Endothelial cell of hepatic sinusoid (primary cell): Measurements from ENCODE around the gene CATSPER4.
"Not testable (repeated sequence)": the region's sequence is repeated elsewhere in the genome, so short reads cannot be mapped to it uniquely, and the experiment has no call there.

Source experiments
- in situ Hi-C: cut with HindIII; loops from 2 replicates; pipeline ENCODE4 v1.10.0; 2017; ENCODE audit warnings: low sequenced_read_pairs

CATSPER4 gene

GRCh38 chr1:26189331-26189730 is 1.1 kb upstream of the CATSPER4 start:
- in situ Hi-C loops: no loop called here

- in situ Hi-C loops: no loop called here
Observed at GRCh38 chr1:26189751-26190275, 589 bp upstream of the CATSPER4 start.

- in situ Hi-C loops: no loop called here
Observed at GRCh38 chr1:26191739-26192138, 1.3 kb downstream of the CATSPER4 start.

- in situ Hi-C loops: no loop called here
Observed at GRCh38 chr1:26195805-26196204, 5.4 kb downstream of the CATSPER4 start.

GRCh38 chr1:26197301-26197700 is 6.9 kb downstream of the CATSPER4 start:
- in situ Hi-C loops: no loop called here

GRCh38 chr1:26197813-26198212 is 7.4 kb downstream of the CATSPER4 start:
- in situ Hi-C loops: no loop called here

- in situ Hi-C loops: no loop called here
Observed at GRCh38 chr1:26200413-26200812, 10.0 kb downstream of the CATSPER4 start.

- in situ Hi-C loops: no loop called here
Observed at GRCh38 chr1:26203642-26204318, 13.4 kb downstream of the CATSPER4 start.

GRCh38 chr1:26210147-26210870 is 19.9 kb downstream of the CATSPER4 start:
- in situ Hi-C loops: loop anchor here (5.0 kb wide), 1 partner anchor 62 kb away; no protein-coding TSS in a partner anchor

GRCh38 chr1:26212726-26213125 is 22.3 kb downstream of the CATSPER4 start:
- in situ Hi-C loops: loop anchor here (5.0 kb wide), 1 partner anchor 60 kb away; no protein-coding TSS in a partner anchor

GRCh38 chr1:26213335-26213905 is 23.0 kb downstream of the CATSPER4 start:
- in situ Hi-C loops: loop anchor here (5.0 kb wide), 1 partner anchor 59 kb away; no protein-coding TSS in a partner anchor

- in situ Hi-C loops: no loop called here
Observed at GRCh38 chr1:26215246-26215645, 24.8 kb downstream of the CATSPER4 start.

- in situ Hi-C loops: no loop called here
Observed at GRCh38 chr1:26218906-26219494, 28.6 kb downstream of the CATSPER4 start.

- in situ Hi-C loops: no loop called here
Observed at GRCh38 chr1:26220199-26220912, 30.0 kb downstream of the CATSPER4 start.

- in situ Hi-C loops: no loop called here
Observed at GRCh38 chr1:26221094-26221493, 30.7 kb downstream of the CATSPER4 start.

GRCh38 chr1:26224606-26225005 is 34.2 kb downstream of the CATSPER4 start:
- in situ Hi-C loops: loop anchor here (5.0 kb wide), 1 partner anchor 57 kb away; the partner anchor contains the start of genes C1orf232 and ZNF593

GRCh38 chr1:26225033-26225831 is 34.8 kb downstream of the CATSPER4 start:
- in situ Hi-C loops: loop anchor here (5.0 kb wide), 1 partner anchor 58 kb away; the partner anchor contains the start of genes C1orf232 and ZNF593

- in situ Hi-C loops: not testable (repeated sequence)
Observed at GRCh38 chr1:26230682-26231081, 40.3 kb downstream of the CATSPER4 start.

- in situ Hi-C loops: no loop called here
Observed at GRCh38 chr1:26233903-26234643, 43.7 kb downstream of the CATSPER4 start, which contains the start of gene CEP85. Gene CEP85, plus strand, starts transcription at chr1:26234200. Its CDS starts 5,584 bp downstream, at chr1:26239784.
